G401 (cell line): ENCODE results near the gene POMC. TPM values are rescaled to one million over a fixed set of nuclear protein-coding genes. Genes with fewer than 3 reads are reported as not detected.

Experiments used
- total RNA-seq: library from RNA; depleted of rRNA; stranded (reverse); fragments of >200 nt; shearing (Covaris generic); gene quantifications from 2 replicates; pipeline ENCODE4 v1.2.3, GENCODE V29; 2014; rRNA removed

Gene POMC
- total RNA-seq, 1 experiment from 2014 or later: not detected

Other genes with a start within 250 kb of the POMC start
- 20.4 and 22.3 TPM in 2 replicates for gene ADCY3, start 248.3 kb downstream of the POMC start, total RNA-seq
- 6.5 and 9.8 TPM in 2 replicates for gene DNAJC27, start 196.6 kb downstream of the POMC start, total RNA-seq
- 0.18 and 0.37 TPM in 2 replicates for gene EFR3B, start 126.5 kb downstream of the POMC start, total RNA-seq
- gene DNMT3A, start 173.3 kb upstream of the POMC start, total RNA-seq: 11.5 and 11.8 TPM in 2 replicates